Osteoblast (primary cell): ENCODE results near the gene FMN1. TPM values are rescaled to one million over a fixed set of nuclear protein-coding genes. Genes with fewer than 3 reads are reported as not detected.

Source experiments
- DNase-seq: peaks from one replicate; pipeline ENCODE4 v3.0.0; 2011; ENCODE audit warnings: low spot score, mixed read lengths; ENCODE audit not compliant: insufficient read length; ENCODE audit errors: missing footprints
- H2AFZ ChIP-seq: 2 replicates; pipeline ENCODE4 v1.6.0; 2011; ENCODE audit warnings: mild to moderate bottlenecking, low read length
- H3K27ac ChIP-seq: 2 replicates; pipeline ENCODE4 v1.5.1; 2011; ENCODE audit warnings: mild to moderate bottlenecking, low read depth, low read length, moderate library complexity
- H3K27me3 ChIP-seq: 2 replicates; pipeline ENCODE4 v1.6.0; 2012; ENCODE audit warnings: mild to moderate bottlenecking, control low read depth, inconsistent platforms, low read length, moderate library complexity; ENCODE audit not compliant: insufficient read depth
- H3K36me3 ChIP-seq: 2 replicates; pipeline ENCODE4 v1.5.1; 2011; ENCODE audit warnings: mild to moderate bottlenecking, low read length, control low read depth, moderate library complexity; ENCODE audit not compliant: insufficient read depth
- H3K4me1 ChIP-seq: 2 replicates; pipeline ENCODE4 v1.5.1; 2011; ENCODE audit warnings: mild to moderate bottlenecking, low read length, control low read depth, moderate library complexity; ENCODE audit not compliant: insufficient read depth
- H3K4me2 ChIP-seq: 2 replicates; pipeline ENCODE4 v1.6.0; 2011; ENCODE audit warnings: mild to moderate bottlenecking, low read length; ENCODE audit not compliant: insufficient read depth
- H3K4me3 ChIP-seq: fragments of 200-600 bp; sonication (generic); 3 replicates; pipeline ENCODE4 v1.5.1; 2012; ENCODE audit warnings: mild to moderate bottlenecking, low read length, inconsistent platforms; ENCODE audit not compliant: insufficient read depth
- H3K79me2 ChIP-seq: 2 replicates; pipeline ENCODE4 v1.6.0; 2012; ENCODE audit warnings: mild to moderate bottlenecking, low read length, control low read depth, inconsistent platforms; ENCODE audit not compliant: insufficient read depth
- H3K9me3 ChIP-seq: 2 replicates; pipeline ENCODE4 v1.5.1; 2011; ENCODE audit warnings: low read depth, low read length, control low read depth
- H4K20me1 ChIP-seq: 2 replicates; pipeline ENCODE4 v1.6.0; 2012; ENCODE audit warnings: mild to moderate bottlenecking, low read length, control low read depth; ENCODE audit not compliant: insufficient read depth
- CTCF ChIP-seq: IDR thresholded peaks from 2 replicates; pipeline ENCODE4 v1.5.1; 2011; ENCODE audit warnings: mild to moderate bottlenecking, low read depth, low read length, moderate library complexity; ENCODE audit errors: extremely low read depth
- total RNA-seq: library from RNA; depleted of rRNA; stranded (reverse); fragments of >200 nt; gene quantifications from 2 replicates; pipeline ENCODE4 v1.2.3, GENCODE V29; 2012

The FMN1 gene
- total RNA-seq, 1 donor = 9.0 TPM

GRCh38 chr15:33169625-33170024 is 24.9 kb downstream of the FMN1 start:
- H2AFZ ChIP-seq = no peak overlapping the region
- peaks cover 21% of the 10 kb centered on the region for H3K27me3 ChIP-seq
- H4K20me1 ChIP-seq = no peaks in the 10 kb centered on the region
- H3K79me2 ChIP-seq = no peaks in the 10 kb centered on the region
- no peaks in the 10 kb centered on the region for H3K4me1 ChIP-seq
- no peak overlapping the region for H3K27ac ChIP-seq
- no peaks in the 10 kb centered on the region for H3K36me3 ChIP-seq
- no peak overlapping the region for H3K4me2 ChIP-seq
- no peak for DNase-seq
- no peaks in the 10 kb centered on the region for H3K9me3 ChIP-seq
- TF ChIP-seq CTCF = no peak
- H3K4me3 ChIP-seq = no peak overlapping the region

- Histone ChIP-seq H3K4me2 (no peak overlapping the region), H3K4me3 (no peak overlapping the region), H3K36me3 (no peaks in the 10 kb centered on the region), H2AFZ (no peak overlapping the region), H3K27ac (no peak overlapping the region), H4K20me1 (no peaks in the 10 kb centered on the region), H3K4me1 (no peaks in the 10 kb centered on the region), H3K9me3 (no peaks in the 10 kb centered on the region), H3K79me2 (no peaks in the 10 kb centered on the region), H3K27me3 (peaks cover 28% of the 10 kb centered on the region)
- no peak for DNase-seq
- TF ChIP-seq CTCF = no peak
These were observed 26.1 kb downstream of the FMN1 start for GRCh38 chr15:33168444-33168843.

GRCh38 chr15:33163816-33164215 is 30.7 kb downstream of the FMN1 start:
- Histone ChIP-seq H3K4me2 (no peak overlapping the region), H3K9me3 (no peaks in the 10 kb centered on the region)
- TF ChIP-seq CTCF = no peak

GRCh38 chr15:33161209-33161608 is 33.3 kb downstream of the FMN1 start:
- DNase-seq = no peak
- Histone ChIP-seq H3K27ac (no peak overlapping the region), H3K4me2 (no peak overlapping the region), H3K79me2 (no peaks in the 10 kb centered on the region), H3K9me3 (no peaks in the 10 kb centered on the region), H3K4me3 (no peak overlapping the region), H3K27me3 (peaks cover 15% of the 10 kb centered on the region), H3K36me3 (no peaks in the 10 kb centered on the region), H4K20me1 (no peaks in the 10 kb centered on the region), H3K4me1 (no peaks in the 10 kb centered on the region), H2AFZ (no peak overlapping the region)
- no peak for TF ChIP-seq CTCF

More at GRCh38 chr15:33163816-33164215, 30.7 kb downstream of the FMN1 start:
- no peak overlapping the region for H2AFZ ChIP-seq
- no peaks in the 10 kb centered on the region for H3K36me3 ChIP-seq
- no peaks in the 10 kb centered on the region for H4K20me1 ChIP-seq
- no peaks in the 10 kb centered on the region for H3K4me1 ChIP-seq
- H3K4me3 ChIP-seq = no peak overlapping the region
- peaks cover 23% of the 10 kb centered on the region for H3K27me3 ChIP-seq
- H3K27ac ChIP-seq = no peak overlapping the region
- DNase-seq = no peak
- H3K79me2 ChIP-seq = no peaks in the 10 kb centered on the region
